Loucy (cell line): Measurements from ENCODE around the gene SART3.
A peak's percentile ranks its signal among the peaks of the same experiment; 100 is the strongest.

Experiments used
- H2AFZ ChIP-seq: fragments of 200-600 bp; sonication (generic); 2 replicates; pipeline ENCODE4 v1.6.0; 2016; ENCODE audit warnings: antibody characterized with exemption, mild to moderate bottlenecking, low read length, moderate library complexity
- H3F3A ChIP-seq: fragments of 200-600 bp; 2 replicates; pipeline ENCODE4 v1.6.0; 2016; ENCODE audit warnings: antibody characterized with exemption, low read depth, mild to moderate bottlenecking
- H3K27me3 ChIP-seq: fragments of 200-600 bp; sonication (generic); 2 replicates; pipeline ENCODE4 v1.6.1; 2014; ENCODE audit warnings: low read length, mild to moderate bottlenecking; ENCODE audit not compliant: insufficient read depth, poor library complexity, severe bottlenecking
- H3K36me3 ChIP-seq: fragments of 200-600 bp; sonication (generic); 2 replicates; pipeline ENCODE4 v1.6.1; 2016; ENCODE audit warnings: low read length; ENCODE audit not compliant: insufficient read depth
- H3K4me1 ChIP-seq: fragments of 200-600 bp; sonication (generic); 2 replicates; pipeline ENCODE4 v1.5.1; 2014; ENCODE audit warnings: low read length, mild to moderate bottlenecking; ENCODE audit not compliant: insufficient read depth, poor library complexity, severe bottlenecking
- H3K4me2 ChIP-seq: fragments of 200-600 bp; sonication (generic); 2 replicates; pipeline ENCODE4 v1.6.0; 2014; ENCODE audit warnings: antibody characterized with exemption, low read length, low read depth, mild to moderate bottlenecking; ENCODE audit not compliant: poor library complexity, severe bottlenecking
- H3K4me3 ChIP-seq: fragments of 200-600 bp; sonication (generic); 2 replicates; pipeline ENCODE4 v1.5.1; 2014; ENCODE audit warnings: low read length, mild to moderate bottlenecking, mixed read lengths; ENCODE audit not compliant: poor library complexity, severe bottlenecking
- H3K79me2 ChIP-seq: fragments of 200-600 bp; sonication (generic); 2 replicates; pipeline ENCODE4 v1.6.1; 2014; ENCODE audit warnings: low read length; ENCODE audit not compliant: insufficient read depth
- H3K9ac ChIP-seq: fragments of 200-600 bp; sonication (generic); 2 replicates; pipeline ENCODE4 v1.6.0; 2014; ENCODE audit warnings: mild to moderate bottlenecking, low read depth, low read length, moderate library complexity; ENCODE audit not compliant: poor library complexity, severe bottlenecking
- H3K9me2 ChIP-seq: fragments of 200-600 bp; sonication (generic); replicated peaks from 2 replicates; pipeline ENCODE4 v1.6.1; 2016; ENCODE audit warnings: low read depth, low read length, mixed read lengths
- H3K9me3 ChIP-seq: fragments of 200-600 bp; sonication (generic); 2 replicates; pipeline ENCODE4 v1.6.1; 2014; ENCODE audit warnings: mild to moderate bottlenecking, antibody characterized with exemption, low read length, low read depth; ENCODE audit not compliant: insufficient read depth
- H4K20me1 ChIP-seq: fragments of 200-600 bp; sonication (generic); 2 replicates; pipeline ENCODE4 v1.6.0; 2014; ENCODE audit warnings: antibody characterized with exemption, low read length, mild to moderate bottlenecking; ENCODE audit not compliant: insufficient read depth, poor library complexity, severe bottlenecking
- EZH2phosphoT487 ChIP-seq: fragments of 200-600 bp; IDR thresholded peaks from 2 replicates; pipeline ENCODE4 v1.6.1; 2018; ENCODE audit warnings: antibody characterized with exemption, mild to moderate bottlenecking, moderate library complexity, borderline replicate concordance
- TF ChIP-seq, protein P1 (sequence below): fragments of 200-600 bp; sonication (generic); conservative IDR thresholded peaks from 2 replicates; pipeline ENCODE4 v1.5.1; 2014; ENCODE audit warnings: mild to moderate bottlenecking, antibody characterized with exemption, low read length

SART3 gene

DNA sequence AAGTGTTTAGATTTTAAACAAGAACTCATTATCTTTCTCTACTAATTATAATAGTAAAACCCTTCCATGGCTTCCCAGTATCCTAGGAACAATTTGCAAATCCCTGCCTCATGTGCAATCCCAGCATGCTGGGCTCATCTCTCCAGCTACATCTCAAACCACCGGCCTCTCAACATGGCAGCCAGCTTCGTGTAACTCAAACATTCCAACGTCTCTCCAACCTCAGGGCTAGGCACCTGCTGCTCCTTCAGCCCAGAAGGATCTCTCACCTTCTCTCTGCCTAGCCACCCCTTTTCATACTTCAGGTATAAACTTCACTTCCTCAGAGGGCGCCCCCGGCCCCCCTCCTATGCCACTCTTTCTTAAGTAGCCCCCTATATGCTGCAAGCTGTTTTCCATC, 7.2 kb downstream of the SART3 start:
- Histone ChIP-seq H3K9me2 (no peaks in the 10 kb centered on the region), H2AFZ (no peak overlapping the region), H3K79me2 (peaks cover 98% of the 10 kb centered on the region), H4K20me1 (peaks cover 92% of the 10 kb centered on the region), H3K36me3 (peaks cover 5% of the 10 kb centered on the region; the same call in 1 of the 2 replicates), H3K4me3 (peak overlapping the region; percentile 33), H3F3A (no peaks in the 10 kb centered on the region), H3K27me3 (no peaks in the 10 kb centered on the region), H3K9ac (no peak overlapping the region), H3K9me3 (no peaks in the 10 kb centered on the region), H3K4me2 (peak overlapping the region; percentile 49), H3K4me1 (peaks cover 54% of the 10 kb centered on the region)
- no peak for TF ChIP-seq EZH2phosphoT487
- TF ChIP-seq, protein P1, sequence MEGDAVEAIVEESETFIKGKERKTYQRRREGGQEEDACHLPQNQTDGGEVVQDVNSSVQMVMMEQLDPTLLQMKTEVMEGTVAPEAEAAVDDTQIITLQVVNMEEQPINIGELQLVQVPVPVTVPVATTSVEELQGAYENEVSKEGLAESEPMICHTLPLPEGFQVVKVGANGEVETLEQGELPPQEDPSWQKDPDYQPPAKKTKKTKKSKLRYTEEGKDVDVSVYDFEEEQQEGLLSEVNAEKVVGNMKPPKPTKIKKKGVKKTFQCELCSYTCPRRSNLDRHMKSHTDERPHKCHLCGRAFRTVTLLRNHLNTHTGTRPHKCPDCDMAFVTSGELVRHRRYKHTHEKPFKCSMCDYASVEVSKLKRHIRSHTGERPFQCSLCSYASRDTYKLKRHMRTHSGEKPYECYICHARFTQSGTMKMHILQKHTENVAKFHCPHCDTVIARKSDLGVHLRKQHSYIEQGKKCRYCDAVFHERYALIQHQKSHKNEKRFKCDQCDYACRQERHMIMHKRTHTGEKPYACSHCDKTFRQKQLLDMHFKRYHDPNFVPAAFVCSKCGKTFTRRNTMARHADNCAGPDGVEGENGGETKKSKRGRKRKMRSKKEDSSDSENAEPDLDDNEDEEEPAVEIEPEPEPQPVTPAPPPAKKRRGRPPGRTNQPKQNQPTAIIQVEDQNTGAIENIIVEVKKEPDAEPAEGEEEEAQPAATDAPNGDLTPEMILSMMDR, result no peak

DNA sequence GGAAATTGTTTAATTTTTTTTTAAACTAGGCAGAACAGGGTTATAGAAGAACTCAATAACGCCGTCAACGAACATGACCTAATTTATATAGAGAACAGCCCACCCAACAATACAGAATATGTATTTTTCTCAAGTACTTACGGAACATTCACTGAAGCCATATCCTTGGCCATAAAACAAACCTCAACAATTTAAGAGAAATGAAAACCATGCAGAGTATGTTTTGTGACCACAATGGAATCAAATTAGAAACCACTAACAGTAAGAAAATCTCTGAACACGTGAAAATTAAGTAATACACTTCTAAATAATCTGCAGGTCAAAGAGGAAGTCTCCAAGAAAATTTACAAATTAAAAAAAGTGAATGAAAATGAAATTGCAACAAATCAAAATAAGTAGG, 9.4 kb downstream of the SART3 start:
- Histone ChIP-seq H3F3A (no peaks in the 10 kb centered on the region), H3K4me2 (peak overlapping the region; percentile 49), H3K27me3 (no peaks in the 10 kb centered on the region), H3K36me3 (peaks cover 28% of the 10 kb centered on the region), H4K20me1 (peaks cover 81% of the 10 kb centered on the region), H3K9me2 (no peaks in the 10 kb centered on the region), H3K4me1 (peaks cover 44% of the 10 kb centered on the region), H3K9me3 (no peaks in the 10 kb centered on the region), H3K79me2 (peaks cover 83% of the 10 kb centered on the region), H3K9ac (no peak overlapping the region), H2AFZ (no peak overlapping the region), H3K4me3 (peak overlapping the region; percentile 17)
- TF ChIP-seq EZH2phosphoT487, result no peak
- TF ChIP-seq, protein P1, result no peak

DNA sequence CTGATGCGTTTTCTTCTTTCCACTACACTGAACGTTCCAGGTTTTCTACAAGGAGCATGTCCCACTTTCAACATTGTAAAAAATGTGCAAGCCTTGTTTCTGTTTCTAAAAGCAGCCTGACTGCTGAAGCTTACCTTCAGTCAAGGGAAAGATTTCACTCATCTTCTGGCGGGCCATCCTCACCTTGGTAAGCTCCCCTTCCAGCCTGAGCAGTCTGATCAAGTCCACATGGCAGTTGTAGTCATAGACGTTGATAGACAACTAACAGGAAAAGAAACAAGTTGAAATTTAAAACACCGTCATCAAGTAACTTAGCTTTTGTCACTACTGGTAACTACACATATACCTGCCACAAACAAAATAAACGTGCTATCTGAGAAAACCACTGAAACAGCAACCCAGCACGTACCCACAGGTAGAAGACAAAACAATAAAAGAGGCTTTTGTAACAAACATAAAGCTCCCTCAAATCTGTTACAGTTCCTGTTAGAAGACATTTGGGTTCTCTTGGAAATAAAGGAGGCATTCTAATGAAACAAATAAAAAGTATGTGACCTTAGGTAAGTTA, 11.9 kb downstream of the SART3 start:
- H3K27me3 ChIP-seq, result no peaks in the 10 kb centered on the region
- H3K9me2 ChIP-seq, result no peaks in the 10 kb centered on the region
- H3F3A ChIP-seq, result no peaks in the 10 kb centered on the region
- H2AFZ ChIP-seq, result no peak overlapping the region
- peaks cover 28% of the 10 kb centered on the region for H3K4me1 ChIP-seq
- no peak overlapping the region for H3K9ac ChIP-seq
- H3K36me3 ChIP-seq, result peaks cover 51% of the 10 kb centered on the region
- TF ChIP-seq, protein P1, result no peak
- no peak for TF ChIP-seq EZH2phosphoT487
- no peak overlapping the region for H3K4me2 ChIP-seq
- peaks cover 60% of the 10 kb centered on the region for H3K79me2 ChIP-seq
- H3K9me3 ChIP-seq, result no peaks in the 10 kb centered on the region
- no peak overlapping the region for H3K4me3 ChIP-seq
- H4K20me1 ChIP-seq, result peaks cover 58% of the 10 kb centered on the region
